Stimulated activated CD4-positive, alpha-beta T cell treated with anti-CD3 and anti-CD28 coated beads, Interleukin-15, amount 100 ng/mL, for 48 hours (primary cell): ENCODE measurements around the gene WDR62.
A peak's percentile ranks its signal among the peaks of the same experiment; 100 is the strongest.
"Not testable (repeated sequence)": the region's sequence is repeated elsewhere in the genome, so short reads cannot be mapped to it uniquely, and the experiment has no call there.

Experiments used
- DNase-seq, 2 donors: peaks; one replicate each; pipeline ENCODE4 v3.0.0-alpha.2; 2020; ENCODE audit warnings: low read depth in 2 of 2

WDR62 gene

DNA sequence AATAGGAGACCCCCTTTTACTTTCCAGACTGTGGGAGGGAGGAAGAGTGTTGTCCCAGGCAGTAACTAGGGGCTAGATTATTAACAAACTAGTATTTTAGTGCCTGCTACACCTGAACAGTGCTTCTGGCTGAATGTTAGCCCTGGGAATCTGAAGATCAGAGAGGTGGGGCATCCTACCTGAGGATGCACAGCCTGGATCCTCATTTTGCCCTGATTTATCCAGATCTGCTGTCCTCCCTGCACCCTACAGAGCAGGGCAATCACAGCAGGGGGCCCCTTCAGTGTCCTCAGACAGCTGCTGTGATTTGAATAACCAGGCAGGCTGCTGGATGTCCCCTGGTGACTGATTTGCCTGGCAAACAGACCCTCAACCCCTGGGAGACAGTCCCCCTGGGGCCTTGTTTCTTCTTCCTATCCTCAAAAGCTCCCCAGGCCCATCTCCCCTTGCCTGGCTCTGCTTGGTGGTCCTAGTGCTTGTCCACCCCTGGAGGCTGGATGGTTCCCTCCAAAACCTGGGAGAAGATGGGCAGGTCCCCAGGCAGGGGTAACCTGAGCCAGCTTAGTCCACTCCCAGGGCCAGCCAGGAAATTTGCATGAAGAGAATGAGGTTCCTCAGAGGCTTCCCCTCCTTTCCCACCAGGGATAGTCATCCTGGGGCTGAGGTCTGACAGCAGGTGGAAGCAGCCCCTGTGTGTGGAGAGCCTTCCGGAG lies 55.9 kb downstream of the WDR62 start, which contains the start of gene OVOL3:
TSS of gene OVOL3 (plus strand) at position 657 of the 713 bp plus-strand sequence. CDS start 60 bp downstream, outside the sequence.
- DNase-seq, result no peak

DNA sequence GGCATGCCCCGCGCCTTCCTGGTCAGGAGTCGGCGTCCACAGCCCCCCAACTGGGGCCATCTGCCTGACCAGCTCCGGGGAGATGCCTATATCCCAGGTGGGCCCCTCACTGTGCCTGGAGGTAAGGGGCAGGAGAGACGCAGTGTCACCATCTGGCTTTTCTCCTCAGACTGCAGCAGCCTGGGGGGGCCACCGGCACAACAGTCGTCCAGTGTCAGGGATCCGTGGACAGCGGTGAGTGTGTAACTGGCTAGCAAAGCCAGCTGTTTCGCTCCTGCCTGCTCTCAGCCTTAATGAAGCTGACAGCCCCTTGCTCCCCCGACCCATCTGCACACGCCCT lies 56.5 kb downstream of the WDR62 start:
- DNase-seq, result no peak

DNA sequence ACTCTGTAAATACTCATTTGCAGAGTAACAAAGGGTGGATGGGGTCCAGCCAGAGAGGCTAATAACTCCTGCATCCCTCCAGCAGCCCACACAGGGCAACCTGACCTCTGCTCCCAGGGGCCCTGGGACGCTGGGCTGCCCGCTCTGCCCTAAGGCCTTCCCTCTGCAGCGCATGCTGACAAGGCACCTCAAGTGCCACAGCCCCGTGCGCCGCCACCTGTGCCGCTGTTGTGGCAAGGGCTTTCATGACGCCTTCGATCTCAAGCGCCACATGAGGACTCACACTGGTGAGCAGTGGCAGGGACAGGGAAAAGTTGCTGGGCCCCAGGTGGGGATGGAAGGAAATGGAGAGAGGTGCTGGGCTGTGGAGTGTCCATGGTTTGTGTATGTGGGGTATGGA lies 58.0 kb downstream of the WDR62 start:
- DNase-seq, result no peak

DNA sequence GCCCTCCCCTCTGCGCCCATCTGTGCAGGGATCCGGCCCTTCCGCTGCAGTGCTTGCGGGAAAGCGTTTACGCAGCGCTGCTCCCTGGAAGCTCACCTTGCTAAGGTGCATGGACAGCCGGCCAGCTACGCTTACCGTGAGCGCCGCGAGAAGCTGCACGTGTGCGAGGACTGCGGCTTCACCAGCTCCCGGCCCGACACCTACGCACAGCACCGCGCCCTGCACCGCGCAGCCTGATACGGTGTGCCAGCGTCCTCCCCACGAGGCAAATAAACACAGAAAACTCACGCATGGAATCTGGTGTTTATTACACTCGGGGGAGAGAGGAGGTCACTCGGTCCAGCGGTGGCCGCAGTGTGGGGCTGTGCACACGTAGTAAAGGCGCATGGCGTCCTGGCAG lies 58.7 kb downstream of the WDR62 start:
- DNase-seq, result no peak

DNA sequence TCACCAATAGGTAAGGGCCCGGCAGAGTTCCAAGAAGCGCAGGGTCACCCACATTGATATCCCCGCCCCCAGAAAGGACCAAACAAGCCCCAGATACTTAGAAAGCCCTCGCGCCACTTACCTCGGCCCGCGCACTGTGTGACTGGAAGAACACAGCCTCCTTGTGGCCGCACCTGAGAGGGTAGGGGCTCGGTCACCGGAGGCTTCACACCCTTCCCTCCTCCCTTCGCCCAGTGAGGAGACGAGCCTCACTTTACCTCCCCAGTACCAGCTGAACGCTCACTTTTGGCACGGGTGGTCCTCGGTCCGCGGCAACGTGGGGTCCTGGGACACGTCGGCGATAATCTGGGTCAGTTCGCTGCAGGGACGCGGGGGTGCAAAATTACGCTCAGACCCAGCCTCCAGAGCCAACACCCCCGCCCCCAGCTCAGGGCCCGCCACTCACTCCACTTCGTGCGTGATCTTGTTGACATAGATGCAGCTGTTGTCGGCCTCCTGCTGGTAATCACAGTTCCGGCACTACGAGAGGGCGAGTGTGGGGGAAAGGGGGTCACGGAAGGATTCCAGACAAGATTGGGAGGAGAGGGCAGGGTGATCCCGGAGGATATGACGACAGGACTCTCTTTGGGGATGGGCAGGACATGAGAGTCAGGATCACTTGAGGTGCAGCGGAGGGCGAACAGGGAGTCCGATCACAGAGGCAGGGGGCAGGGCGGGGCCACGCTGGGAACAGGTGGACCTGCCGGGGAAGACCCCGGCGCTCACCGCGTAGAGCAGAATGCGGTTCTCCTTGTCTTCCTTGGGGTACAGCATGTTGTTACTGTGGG lies 59.4 kb downstream of the WDR62 start:
- no peak for DNase-seq

DNA sequence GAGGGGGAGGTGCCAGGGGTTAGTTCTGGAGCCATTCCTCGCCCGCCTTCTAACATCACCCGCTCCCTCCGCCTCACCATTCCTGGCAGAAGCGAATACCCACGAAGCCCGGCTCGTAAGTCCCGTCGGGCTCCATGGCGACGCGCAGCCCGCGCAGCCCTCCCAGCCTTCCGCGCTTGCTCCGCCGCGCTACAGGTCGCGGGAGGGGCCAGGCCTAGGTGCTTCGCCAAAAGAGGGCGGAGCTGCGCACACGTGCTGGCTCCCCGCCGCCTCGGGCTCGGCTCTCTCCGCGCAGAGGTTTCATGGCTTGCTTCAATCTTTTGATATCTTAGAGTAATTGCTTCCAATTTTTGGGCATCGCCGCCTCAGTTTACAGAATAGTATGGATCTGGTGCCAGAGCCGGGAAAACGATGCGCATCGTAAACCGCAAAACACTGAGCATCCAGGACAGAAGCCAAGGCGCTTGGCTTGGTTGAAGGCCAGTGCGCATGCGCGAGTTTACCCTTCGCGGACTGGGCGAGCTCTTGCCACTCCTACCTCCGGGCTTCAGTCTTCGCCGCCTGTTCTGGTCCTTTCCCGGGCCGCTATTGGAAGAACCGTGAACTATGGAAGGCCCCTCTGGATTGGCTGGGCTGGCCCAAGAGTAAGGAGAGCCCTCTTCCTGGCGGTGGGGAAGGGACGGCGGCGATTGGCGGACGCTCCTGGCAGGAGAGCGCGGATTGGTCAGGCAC lies 60.2 kb downstream of the WDR62 start, which contains the start of gene POLR2I:
TSS of gene POLR2I (minus strand) at position 155 of the 732 bp plus-strand sequence. CDS start at position 136, 19 bp downstream.
- peak; percentile 95 to 99 for DNase-seq

DNA sequence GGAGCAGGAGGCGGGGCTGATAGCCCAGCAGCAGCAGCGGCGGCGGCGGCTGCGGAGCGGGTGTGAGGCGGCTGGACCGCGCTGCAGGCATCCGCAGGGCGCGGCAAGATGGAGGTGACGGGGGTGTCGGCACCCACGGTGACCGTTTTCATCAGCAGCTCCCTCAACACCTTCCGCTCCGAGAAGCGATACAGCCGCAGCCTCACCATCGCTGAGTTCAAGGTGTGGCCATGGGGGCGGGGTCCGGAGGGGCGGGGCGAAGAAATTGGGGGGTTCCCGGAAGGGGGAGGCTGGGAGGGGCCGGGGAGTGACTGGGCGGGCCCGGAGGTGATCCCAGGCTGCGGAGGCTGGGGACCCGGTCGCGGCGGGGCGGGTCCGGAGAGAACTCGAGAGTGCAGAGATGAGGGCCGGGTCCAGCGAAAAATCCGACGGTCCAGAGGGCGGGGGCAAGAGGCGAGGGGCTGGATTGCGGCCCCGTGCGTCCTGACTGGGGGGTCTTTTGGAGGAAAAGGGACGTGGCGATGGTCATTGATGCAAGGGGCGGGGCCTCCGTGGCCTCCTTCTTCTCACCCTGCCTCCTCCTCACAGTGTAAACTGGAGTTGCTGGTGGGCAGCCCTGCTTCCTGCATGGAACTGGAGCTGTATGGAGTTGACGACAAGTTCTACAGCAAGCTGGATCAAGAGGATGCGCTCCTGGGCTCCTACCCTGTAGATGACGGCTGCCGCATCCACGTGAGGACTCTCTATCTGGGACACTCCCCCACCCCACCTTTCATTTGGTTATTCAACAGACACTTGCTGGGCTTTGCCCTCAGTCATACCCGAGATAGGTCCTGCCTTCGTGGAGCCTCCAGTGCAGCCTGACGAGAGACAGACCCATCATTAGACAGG lies 61.0 kb downstream of the WDR62 start, which contains the start of gene TBCB:
TSS of gene TBCB (plus strand) at position 16 of the 891 bp plus-strand sequence. CDS start at position 109, 93 bp downstream.
- DNase-seq, result peak in 1 of 2 donors; percentile 90

DNA sequence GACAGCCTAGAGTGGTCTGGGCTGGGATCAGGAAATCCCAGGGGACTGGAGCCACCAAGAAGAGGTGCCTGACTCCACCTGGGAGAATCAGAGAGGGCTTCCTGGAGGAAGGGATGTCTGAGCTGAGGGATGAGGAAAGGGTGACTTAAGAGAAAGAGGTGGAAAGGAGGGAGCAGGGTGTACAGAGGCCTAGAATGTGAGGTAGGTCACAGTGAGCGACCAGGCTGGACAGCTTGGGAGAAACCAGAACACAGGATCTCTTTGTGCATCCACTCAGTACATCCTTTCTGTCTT lies 61.6 kb downstream of the WDR62 start:
- no peak for DNase-seq

DNA sequence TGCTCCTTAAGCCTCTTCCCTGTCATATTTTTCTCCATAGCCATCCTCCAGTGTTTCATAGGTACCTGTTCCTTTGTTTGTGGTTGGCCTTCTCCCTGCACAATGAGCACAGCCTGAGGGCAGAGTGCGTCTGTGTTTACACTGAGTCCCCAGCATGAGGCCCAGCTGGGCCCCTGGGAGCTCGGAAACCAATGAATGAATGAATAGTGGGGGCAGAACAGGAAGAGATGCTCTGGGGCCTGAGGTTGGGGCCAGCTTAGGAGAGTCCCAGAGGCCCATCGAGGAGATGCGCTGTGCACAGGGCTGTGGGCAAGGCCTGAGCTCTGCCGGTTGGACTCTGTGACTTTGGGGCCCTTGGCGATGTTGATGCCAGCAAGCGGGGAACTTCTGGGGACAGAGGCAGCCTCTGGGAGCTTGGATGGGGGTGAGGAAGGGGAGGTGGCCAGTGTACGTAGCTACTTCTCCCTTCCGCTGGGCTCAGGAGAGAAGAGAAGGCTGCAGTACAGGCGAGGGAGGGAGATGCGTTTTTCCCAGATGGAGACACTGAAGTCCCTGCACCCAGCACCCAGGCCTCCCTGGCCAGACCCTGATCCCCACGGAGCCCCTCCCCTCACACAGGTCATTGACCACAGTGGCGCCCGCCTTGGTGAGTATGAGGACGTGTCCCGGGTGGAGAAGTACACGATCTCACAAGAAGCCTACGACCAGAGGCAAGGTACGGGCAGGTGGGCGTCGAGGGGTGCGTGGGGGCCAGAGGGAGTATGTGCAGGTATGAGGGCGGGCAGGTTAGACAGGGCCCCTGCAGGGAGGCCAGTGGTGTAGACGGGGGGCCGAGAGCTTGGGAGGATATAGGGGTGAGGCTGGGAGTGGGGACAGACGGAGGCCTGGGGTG lies 65.6 kb downstream of the WDR62 start:
- no peak for DNase-seq

DNA sequence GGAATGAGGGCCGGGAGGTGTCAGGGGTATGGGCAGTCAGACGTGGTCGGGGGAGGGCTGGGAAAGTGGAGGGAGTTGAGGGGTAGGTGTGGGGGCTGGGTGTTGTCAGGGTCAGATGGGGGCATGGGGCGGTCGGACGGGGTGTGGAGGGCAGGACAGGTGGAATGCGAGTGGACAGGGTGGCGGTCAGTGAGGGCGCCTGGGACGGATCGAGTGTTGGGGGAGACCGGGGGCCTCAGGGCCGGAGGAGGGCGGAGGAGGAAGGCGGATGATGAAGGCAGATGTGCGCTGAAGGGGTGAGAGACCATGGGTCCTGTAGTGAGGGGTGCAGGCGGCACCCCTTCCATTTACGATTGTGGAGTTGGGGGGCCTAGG lies 66.3 kb downstream of the WDR62 start:
- DNase-seq, result no peak

DNA sequence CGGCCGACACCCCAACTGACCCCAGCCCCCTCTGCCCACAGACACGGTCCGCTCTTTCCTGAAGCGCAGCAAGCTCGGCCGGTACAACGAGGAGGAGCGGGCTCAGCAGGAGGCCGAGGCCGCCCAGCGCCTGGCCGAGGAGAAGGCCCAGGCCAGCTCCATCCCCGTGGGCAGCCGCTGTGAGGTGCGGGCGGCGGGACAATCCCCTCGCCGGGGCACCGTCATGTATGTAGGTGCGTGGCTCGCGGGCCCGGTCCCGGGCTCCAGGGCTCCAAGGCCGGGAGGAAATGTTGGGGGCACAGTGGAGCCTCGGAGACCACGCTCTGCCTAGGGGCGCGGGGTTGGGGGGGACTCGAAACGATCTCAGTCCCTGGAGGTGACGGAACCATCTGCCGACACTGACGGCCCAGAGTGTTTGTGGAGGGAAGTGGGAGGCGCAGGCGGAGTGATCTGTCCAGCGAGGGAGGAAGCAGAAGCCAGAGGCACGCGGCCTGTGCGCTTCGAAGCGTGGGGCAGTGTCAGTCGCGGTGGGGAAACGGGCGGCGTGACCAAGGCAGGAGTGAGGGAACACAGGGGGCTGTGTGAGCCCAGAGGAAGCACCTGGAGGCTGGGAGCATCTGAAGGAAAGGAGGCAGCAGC lies 66.9 kb downstream of the WDR62 start:
- DNase-seq, result no peak

DNA sequence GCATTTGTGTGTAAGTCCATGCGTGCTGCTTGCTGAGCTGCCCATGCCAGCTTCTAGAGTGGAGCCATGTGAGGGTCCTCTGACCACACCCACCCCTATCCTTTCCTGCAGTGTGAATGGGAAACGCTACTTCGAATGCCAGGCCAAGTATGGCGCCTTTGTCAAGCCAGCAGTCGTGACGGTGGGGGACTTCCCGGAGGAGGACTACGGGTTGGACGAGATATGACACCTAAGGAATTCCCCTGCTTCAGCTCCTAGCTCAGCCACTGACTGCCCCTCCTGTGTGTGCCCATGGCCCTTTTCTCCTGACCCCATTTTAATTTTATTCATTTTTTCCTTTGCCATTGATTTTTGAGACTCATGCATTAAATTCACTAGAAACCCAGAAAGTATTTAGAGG lies 70.9 kb downstream of the WDR62 start:
- no peak for DNase-seq

DNA sequence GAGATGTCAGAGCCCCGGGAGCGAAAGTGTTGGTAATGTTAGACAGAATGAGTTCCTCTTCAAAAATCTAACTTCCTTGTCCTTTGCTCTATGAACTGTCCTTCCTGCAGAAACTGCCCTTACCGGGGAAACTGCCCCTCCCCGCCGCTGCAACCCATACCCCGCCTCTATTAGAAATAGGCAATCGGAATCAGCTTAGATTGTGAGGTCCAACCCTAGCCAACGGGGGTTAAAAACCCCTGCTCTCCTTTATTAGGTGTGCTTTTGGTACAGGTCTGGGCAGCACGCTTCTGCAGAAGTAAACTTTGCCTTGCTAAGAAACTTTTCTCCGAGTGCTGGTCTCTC lies 73.7 kb downstream of the WDR62 start:
- DNase-seq, result no peak

DNA sequence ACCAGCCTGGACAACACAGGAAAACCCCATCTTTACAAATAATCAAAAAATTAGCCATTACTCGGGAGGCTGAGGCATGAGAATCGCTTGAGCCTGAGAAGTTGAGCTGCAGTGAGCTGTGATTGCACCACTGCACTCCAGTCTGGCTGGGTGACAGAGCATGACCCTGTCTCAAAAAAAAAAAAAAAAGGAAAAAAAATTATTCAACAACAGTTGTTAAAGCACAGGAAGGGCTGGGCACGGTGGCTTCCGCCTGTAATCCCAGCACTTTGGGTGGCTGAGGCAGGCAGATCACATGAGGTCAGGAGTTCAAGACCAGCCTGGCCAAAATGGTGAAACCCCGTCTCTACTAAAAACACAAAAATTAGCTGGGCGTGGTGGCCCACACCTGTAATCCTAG lies 76.5 kb downstream of the WDR62 start:
- DNase-seq, result not testable (repeated sequence)

DNA sequence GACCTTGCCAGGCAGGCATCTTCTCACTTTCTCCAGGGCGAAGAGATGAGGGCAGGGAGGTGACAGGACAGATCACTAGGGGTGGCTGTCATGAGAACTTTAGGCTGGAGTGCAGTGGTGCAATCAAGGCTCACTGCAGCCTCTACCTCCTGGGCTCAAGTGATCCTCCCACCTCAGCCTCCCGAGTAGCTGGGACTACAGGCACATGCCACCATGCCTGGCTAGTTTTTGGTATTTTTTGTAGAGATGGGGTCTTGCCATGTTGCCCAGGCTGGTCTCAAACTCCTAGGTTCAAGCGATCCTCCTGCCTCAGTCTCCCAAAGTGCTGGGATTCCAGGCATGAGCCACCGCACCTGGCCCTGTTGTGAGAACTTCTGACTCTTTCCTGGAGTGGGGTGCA lies 80.2 kb downstream of the WDR62 start:
- DNase-seq, result not testable (repeated sequence)

DNA sequence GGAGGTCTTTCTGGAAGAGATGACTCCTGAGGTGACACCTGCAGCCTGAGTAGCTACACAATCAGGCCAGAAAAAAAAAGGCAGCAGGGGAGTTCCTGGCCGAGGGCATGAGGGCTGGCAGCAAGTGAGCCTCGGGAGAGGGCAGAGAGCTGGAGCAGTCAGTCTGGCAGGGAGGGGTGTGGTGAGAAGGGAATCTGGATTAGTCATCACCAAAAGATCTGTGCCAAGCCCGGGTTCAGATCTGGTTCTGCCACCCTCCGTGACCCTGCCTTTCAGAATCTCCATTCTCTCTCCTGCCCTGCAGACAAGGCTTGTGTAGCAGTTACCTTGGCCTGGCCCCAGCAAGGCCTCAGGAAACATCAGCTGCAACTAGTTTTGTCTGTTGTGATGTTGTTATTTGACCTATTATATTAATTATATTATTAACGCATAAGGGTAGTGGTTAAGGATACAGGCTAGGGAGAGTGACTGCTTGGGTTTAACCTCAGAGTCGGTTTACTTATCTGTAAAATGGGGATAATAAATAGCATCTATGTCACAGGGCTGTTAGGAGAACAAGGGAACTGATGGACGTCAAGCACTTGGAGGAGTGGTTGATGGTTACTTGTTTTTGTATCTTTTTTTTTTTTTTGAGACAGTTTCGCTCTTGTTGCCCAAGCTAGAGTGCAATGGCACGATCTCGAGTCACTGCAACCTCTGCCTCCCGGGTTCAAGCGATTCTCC lies 82.4 kb downstream of the WDR62 start:
- no peak for DNase-seq

DNA sequence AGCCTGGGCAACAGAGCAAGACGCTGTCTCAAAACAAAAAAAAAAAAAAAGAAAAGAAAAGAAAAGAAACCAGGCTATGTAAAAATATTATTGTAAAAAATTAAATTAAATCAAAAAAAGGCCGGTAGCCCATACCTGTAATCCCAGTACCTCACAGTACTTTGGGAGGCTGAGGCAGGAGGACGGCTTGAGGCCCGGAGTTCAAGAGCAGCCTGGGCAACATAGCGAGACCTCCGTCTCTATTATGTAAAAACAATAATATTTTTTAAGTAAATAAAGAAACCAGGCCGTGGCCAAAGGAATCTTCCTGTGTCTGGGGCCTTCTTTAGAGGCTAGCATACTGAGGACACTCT lies 84.4 kb downstream of the WDR62 start:
- no peak for DNase-seq

DNA sequence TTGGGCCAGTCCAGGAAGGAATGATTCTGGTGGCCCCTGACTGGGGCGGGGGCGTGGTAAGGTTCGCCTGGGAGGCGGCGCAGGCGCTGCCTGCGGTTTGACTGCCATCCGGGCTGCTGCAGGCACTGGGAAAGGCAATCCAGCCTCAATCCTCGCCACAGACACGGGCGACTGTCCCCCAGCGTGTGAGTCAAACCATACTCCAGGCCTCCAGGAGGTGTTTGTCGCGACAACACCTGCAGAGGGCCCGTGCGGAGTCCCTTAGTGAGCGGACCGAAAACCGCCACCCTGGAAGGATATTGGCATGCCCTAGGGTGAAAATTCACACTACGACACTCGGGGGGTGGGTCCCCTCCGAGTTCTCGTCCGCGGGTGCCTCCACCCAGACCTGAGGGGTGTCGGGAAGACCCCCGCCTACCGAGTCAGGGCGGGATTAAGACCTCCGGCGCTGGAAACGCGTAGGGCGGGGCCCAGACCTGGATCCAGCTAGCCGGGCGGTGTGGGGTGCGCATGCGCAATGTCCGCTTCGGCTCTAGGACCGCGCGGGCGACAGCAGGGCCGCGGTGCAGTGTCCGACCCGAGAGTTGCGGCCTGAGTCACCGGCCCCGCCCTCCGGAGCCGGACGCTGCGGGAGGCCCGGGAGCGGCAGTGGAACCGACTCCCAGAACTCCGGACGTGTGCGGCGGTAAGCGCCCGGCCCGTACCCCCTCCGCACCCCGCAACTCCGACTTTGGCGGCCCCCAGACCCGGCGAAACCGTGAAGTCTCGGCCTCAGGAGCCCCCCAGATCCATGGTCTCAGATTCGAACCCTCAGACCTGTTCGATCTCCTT lies 85.0 kb downstream of the WDR62 start, which contains the start of gene CAPNS1:
TSS of gene CAPNS1 (plus strand) at position 594 of the 831 bp plus-strand sequence. CDS start 946 bp downstream, outside the sequence.
- peak; percentile 89 for DNase-seq
